NCI-H2196 (cell line): ENCODE measurements around the gene CBR3.

Experiments used
- DNase-seq: peaks from one replicate; lab custom pipeline; 2025; ENCODE audit not compliant: unreplicated experiment; lab: John Stamatoyannopoulos, UW

Gene CBR3

DNA sequence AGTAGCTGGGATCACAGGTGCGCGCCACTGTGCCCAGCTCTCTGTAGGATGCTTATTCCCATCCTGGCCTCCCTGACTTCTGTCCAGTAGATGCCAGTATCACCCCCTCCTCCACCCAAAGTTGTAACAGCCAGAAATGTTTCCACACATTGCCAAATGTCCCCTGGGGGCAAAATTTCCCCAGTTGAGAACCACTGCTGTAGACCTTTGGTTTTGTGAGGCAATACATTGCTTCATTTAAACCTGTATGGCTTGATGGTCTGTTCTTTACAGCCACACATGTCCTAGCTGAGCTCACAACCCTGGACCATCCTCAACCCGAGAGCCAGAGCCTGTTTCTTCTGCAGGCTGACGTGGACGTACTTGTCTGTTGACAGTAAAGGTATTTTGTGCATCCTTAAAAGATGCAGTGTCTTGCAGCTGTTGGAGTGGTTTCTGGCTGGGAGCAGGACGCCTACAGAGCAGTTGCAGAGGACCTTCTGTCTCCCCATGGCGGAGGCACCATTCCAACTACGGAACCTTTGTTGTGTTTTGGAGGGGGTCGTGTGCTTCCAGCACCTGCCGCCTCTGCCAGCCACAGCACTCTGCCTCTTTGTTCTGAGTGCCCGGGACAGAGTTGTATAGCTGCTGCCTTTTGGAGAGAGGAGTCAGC, 48.4 kb downstream of the CBR3 start:
- no peak for DNase-seq

DNA sequence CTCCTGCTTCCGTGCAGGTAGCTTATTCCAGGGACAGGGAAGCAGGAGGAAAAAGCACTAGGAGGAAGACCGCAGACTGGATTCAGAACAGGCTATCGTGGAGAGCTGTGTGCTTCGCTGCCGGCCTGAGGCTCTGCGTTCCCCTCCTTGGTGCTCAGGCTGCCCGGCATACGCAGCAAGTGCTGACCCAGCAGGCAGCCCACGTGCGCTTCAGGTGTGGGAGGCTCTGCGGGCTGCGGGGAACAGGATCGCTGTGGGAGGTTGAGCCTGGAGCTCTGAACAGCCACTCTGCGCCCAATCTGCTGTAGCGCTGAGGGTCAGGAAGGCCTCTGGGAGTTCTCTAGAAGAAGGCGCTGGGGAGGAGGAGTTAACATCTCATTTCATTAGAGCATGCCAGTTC, 49.7 kb downstream of the CBR3 start:
- DNase-seq = no peak

DNA sequence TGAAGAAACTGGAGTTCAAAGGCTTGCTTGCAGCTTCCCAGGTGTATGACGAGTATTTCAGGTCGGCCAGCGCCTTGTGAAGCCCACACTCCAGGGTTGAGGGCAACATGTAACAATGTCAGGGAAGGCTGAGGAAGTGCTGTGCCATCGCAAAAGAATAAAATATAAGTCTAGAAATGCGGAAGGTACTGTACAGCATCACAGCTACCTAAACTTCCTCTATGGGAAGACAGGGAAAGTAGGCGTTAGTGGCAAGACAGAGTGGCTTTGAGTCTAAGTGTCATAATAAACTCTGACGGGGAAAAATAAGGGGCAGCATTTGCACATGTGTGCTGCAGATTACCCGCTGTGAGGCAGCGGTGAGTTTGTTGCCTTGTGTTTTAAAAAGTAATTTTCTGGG, 50.6 kb downstream of the CBR3 start:
- no peak for DNase-seq

DNA sequence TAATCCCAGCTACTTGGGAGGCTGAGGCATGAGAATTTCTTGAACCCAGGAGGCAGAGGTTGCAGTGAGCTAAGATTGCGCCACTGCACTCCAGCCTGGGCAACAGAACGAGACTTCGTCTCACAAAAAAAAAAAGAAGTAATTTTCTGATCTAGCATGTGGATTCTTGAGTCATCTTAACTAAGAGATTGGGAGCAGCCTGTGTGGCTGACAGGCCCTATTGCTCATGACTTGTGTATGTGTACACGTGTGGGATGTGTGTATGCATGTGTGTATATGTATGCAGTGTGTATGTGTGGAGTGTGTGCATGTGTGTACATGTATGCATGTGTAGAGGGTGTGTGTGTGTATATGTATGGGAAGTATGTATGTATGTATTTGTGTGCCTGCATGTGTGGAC, 51.2 kb downstream of the CBR3 start:
- DNase-seq = no peak

DNA sequence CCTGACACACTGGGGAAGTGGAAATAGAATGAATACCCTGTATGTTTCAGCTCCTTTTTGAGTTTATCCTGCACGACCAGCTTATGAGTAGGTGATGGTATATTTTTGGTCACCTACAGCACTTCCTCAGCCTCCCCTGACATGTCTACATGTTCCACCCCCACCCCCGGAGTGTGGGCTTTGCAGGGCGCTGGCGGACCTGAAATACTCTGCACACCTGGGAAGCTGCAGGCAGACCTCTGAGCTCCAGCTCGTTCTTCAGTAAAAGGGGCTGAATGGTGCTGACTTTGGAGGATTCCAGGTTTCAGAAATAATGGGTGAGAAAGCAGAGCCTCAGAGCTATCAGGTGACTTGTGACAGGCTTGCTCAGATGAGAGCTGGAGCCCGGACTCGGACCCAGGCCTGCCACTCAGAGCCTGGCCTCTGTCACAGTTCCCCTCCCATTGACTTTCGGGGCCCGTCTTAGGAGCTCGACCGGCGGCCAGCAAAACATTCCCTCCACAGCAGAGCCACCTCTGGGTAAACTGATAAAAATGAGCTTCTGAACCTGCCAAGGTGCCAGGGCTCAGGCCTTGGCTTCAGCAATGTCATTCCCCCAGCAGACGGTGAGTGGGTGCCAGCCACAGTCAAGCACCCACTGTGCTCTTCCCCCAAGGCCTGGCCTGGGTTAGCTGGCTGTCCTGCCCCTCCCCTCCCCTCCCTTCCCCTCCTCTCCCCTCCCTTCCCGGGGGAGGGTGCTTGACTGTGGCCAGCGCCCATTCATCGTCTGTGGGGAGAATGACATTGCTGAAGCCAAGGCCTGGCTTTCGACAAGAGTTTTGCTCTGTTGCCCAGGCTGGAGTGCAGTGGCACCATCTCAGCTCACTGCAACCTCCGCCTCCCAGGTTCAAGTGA, 51.9 kb downstream of the CBR3 start:
- DNase-seq = no peak

DNA sequence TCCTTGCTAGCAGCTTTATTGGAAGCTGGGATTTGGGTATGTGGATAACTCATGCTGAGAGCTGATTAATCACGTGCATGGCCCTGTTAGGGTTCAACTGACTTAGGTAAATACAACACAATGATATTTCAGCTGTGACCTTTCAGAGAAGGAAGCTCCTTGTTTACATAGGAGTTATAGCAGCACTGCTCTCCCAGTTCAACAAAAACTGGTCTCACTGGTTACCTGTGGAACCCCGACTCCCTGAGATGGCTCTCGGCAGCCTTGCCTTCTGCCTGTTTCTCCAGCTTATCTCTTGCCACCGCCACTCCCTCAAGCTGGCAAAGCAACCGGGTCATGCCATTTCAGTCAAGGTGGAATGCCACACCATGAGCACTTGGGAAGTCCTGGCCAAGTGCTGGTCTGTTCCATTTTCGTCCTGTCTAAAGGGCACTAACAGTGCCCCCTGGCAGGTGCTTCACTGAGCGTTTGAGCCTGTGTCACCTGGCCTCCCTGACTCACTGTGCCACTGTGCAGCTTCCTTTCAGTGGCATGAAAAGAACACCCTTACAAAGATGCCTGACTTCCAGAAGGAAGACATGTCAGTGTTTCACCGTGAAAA, 53.3 kb downstream of the CBR3 start:
- peak; percentile 90 for DNase-seq

DNA sequence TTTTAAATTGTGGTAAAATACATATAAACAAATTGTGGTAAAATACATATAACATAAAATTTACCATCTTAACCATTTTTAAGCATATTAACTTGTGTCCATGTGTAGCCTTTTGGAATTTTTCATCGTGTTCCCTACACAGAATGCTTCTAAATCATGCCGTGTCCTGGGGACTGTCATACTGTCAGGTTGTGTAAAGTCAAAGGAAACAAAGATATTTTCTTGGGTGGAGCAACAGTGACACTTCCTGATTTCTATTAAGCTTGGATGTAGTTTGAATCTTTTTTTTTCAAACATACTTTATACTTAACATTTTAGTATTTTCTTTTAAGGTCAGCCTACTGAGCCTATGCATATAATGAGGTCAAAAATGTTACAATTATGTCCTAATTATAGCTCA, 54.1 kb downstream of the CBR3 start:
- no peak for DNase-seq

DNA sequence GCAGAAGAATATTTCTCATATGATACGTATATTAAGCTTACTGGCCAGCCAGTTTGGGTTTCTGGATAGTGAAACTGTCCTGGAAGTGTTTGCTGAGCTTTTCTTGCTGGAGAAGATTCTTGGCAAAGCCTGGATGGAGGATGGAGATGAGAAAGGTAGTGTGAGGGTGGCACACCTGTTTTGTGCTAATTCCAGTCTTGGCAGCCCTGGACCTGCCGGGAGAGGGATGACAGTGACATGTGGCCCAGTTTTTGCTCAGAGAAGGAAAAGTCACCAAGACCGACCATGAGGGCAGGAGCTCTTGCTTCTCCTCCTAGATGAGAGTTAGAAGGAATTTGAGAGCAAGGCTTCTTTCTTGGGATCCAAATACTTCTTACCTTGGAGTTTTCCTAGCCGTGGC, 55.9 kb downstream of the CBR3 start:
- no peak for DNase-seq

DNA sequence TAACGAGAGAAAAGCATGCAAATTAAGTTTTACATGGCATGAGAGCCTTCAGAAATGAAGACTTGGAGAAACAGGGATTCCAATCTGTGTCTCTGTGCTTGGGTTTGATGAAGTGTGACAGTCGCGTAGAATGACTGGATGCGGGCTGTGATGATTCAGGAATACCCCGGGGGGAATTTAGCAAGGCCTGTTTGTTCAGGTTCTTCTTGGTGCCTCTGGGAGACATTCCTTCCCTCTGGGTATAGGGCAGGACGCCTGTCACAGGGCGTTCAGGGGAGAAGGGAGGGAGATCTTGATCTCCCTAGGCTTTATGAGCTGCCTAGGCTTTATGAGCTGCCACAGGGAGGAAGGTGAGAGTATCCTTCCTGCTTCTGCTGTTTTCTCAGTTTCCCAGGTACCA, 58.3 kb downstream of the CBR3 start:
- no peak for DNase-seq

DNA sequence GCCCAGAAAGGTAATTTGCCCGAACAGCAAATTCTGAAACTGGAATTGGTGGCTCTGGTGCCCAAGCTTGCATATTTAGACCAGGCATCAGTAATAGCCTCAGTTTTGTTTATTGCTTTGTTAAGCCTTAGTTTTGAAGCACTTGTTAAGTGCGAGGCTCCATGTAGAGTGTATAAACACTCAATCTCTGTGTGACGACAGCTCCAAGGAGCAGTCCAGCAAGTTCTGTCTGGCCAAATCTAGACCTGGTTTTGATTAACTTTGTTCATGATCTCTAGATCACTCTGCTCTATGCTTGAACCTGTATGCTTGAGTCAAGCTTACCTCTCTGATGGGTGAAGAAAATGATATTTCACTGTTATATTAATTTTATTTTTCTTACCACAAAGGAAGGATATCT, 59.1 kb downstream of the CBR3 start:
- peak; percentile 16 for DNase-seq

DNA sequence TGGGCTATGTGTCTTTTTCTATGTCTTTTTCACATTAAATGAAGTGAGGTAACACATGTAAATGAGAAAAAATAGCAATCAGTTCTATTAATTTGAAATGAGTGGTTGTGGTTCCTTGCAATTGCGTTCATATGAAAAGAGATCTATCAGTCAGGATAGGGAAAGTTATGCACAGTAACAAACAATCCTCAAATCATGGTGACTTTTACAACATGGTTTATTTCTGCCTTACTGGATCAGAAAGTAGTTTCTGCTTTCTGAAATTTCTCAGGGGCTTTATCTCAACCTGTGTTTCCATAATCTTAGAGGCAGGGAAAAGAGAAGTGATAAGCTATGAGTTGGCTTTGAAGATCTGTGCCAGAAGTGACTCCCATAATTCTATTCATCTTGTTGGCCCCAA, 60.7 kb downstream of the CBR3 start:
- DNase-seq = no peak
